Tibial nerve (tissue), 4 donors: ENCODE results near the gene WNT6. TPM values are rescaled to one million over a fixed set of nuclear protein-coding genes. Genes with fewer than 3 reads are reported as not detected.

Experiments used
- DNase-seq, 2 donors: peaks; one replicate each; pipeline ENCODE4 v3.0.0-alpha.2; 2019; ENCODE audit warnings: low spot score in 2 of 2
- H3K27ac ChIP-seq, 4 donors: fragments of 200-600 bp; sonication (generic) in 3 of 4; one replicate each; pipeline ENCODE4 v1.5.1; 2017 to 2019; ENCODE audit warnings: mild to moderate bottlenecking in 1 of 4
- H3K27me3 ChIP-seq, 2 donors: fragments of 200-600 bp; sonication (generic) in 1 of 2; one replicate each; pipeline versions ENCODE4 v1.5.1 to v1.6.0; 2017 to 2019
- H3K36me3 ChIP-seq, 3 donors: fragments of 200-600 bp; sonication (generic); one replicate each; pipeline ENCODE4 v1.5.1; 2018 to 2019
- H3K4me1 ChIP-seq, 4 donors: fragments of 200-600 bp; sonication (generic) in 3 of 4; one replicate each; pipeline ENCODE4 v1.5.1; 2017 to 2019
- H3K4me3 ChIP-seq, 4 donors: fragments of 200-600 bp; sonication (generic) in 3 of 4; one replicate each; pipeline ENCODE4 v1.5.1; 2017 to 2019; ENCODE audit warnings: mild to moderate bottlenecking in 1 of 4, moderate library complexity in 1 of 4
- H3K9me3 ChIP-seq, 4 donors: fragments of 200-600 bp; sonication (generic) in 3 of 4; one replicate each; pipeline ENCODE4 v1.5.1; 2017 to 2019
- EP300 ChIP-seq, 2 donors: sonication (generic); formaldehyde crosslinking; IDR thresholded peaks; one replicate each; pipeline ENCODE4 v1.6.1; 2017; ENCODE audit warnings: antibody characterized with exemption in 2 of 2, mild to moderate bottlenecking in 1 of 2
- POLR2A ChIP-seq, 2 donors: fragments of 450-650 bp; IDR thresholded peaks; one replicate each; pipeline ENCODE4 v1.6.1; 2017; ENCODE audit warnings: antibody characterized with exemption in 2 of 2, mild to moderate bottlenecking in 2 of 2, moderate library complexity in 2 of 2
- WGBS, 2 donors: methylation state at CpG; one replicate each; pipeline ENCODE4 v1.1.5; 2018; 5-methylcytosine and 5-hydroxymethylcytosine counted together
- total RNA-seq, 4 donors: library from RNA; depleted of rRNA; stranded (reverse); fragments of >200 nt; gene quantifications; one replicate each; pipeline ENCODE4 v1.1.0, GENCODE V29; 2016
- TF ChIP-seq, protein P1 (sequence below), 5 experiments: fragments of 200-600 bp in 3 of 5; fragments of 450-650 bp in 2 of 5; sonication (generic) in 3 of 5; IDR thresholded peaks; one replicate each; pipeline ENCODE4 v1.5.1; 2016 to 2019; ENCODE audit warnings: antibody characterized with exemption in 5 of 5, mild to moderate bottlenecking in 3 of 5, moderate library complexity in 2 of 5

Gene WNT6
- total RNA-seq, 4 donors from 2014 or later = 26.1 to 81.5 (median 48.2) TPM

DNA sequence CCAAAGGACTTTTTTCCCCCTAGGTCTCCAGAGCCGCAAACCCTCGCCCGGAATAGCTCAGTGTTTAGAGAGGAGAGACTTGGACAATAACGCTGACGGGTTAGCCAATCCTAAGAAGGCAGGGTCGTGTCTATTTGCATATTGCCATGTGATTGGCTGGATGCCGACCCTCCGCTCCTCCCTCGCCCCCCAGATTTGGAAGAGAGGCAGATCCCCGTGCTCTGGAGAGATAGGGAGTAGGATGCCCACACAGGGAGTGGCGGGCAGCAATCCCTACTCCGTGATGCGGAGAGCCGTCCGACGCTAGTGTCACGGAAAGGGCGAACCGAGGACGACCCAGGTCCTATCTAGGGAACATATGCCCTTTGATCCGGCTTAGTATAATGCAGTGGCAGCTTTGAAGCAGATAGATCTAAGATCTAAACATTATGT is 1.4 kb downstream of the WNT6 start:
- Histone ChIP-seq H3K9me3 (no peaks in the 10 kb centered on the region), H3K4me1 (peaks cover 0 to 90% (median 17%) of the 10 kb centered on the region in 4 donors), H3K27ac (peak overlapping the region; percentile 81 to 92 (median 87)), H3K36me3 (no peaks in the 10 kb centered on the region), H3K4me3 (peak overlapping the region; percentile 47 to 67 (median 58)), H3K27me3 (peaks cover 0 to 29% of the 10 kb centered on the region in 2 donors)
- DNase-seq = peak; percentile 51 to 54
- TF ChIP-seq EP300 (IDR thresholded peaks at IDR 0.05) = peak in 1 of 2 donors; percentile 91
- peak; percentile 10 to 70 for TF ChIP-seq POLR2A (IDR thresholded peaks at IDR 0.05)
- TF ChIP-seq, protein P1, sequence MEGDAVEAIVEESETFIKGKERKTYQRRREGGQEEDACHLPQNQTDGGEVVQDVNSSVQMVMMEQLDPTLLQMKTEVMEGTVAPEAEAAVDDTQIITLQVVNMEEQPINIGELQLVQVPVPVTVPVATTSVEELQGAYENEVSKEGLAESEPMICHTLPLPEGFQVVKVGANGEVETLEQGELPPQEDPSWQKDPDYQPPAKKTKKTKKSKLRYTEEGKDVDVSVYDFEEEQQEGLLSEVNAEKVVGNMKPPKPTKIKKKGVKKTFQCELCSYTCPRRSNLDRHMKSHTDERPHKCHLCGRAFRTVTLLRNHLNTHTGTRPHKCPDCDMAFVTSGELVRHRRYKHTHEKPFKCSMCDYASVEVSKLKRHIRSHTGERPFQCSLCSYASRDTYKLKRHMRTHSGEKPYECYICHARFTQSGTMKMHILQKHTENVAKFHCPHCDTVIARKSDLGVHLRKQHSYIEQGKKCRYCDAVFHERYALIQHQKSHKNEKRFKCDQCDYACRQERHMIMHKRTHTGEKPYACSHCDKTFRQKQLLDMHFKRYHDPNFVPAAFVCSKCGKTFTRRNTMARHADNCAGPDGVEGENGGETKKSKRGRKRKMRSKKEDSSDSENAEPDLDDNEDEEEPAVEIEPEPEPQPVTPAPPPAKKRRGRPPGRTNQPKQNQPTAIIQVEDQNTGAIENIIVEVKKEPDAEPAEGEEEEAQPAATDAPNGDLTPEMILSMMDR (IDR thresholded peaks at IDR 0.05) = no peak
- 3 to 6% methylated on average over 21 of the region's 21 CpGs for WGBS, 2 donors

DNA sequence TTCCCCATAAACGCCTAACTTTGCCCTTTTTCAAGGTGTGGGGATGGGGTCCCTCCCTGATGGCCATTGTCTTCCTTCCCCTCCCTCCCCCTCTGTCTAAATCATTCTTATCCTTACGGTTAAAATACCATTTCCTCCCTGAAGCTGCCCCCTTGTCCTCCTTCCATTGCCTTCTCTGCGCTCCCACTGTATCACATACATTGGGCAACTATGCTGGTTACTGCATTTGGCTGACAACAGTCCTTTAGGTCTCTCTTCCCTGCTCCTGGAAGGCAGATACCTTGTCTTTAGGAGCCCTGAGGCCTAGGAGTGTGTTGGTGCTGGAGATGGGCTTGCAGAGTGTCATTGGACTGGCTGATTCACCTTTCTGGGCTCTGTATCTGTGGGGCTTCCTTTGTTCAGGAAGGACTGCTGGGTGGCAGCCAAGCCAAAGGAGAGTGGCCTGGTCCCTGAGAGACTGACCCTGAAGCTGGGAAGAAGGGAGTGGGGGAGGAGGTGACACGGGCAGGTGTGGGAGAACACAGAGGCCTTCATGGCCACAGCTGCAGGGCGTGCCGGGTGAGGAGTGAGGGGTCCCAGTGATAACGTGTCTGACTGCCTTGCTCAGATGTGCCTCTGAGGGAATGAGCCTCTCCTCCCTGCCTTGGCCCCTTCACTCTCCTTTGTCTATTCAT is 2.2 kb downstream of the WNT6 start:
- 59 to 70% methylated on average over 7 of the region's 7 CpGs for WGBS, 2 donors
- H3K4me1 ChIP-seq = peaks cover 0 to 92% (median 20%) of the 10 kb centered on the region in 4 donors
- no peaks in the 10 kb centered on the region for H3K36me3 ChIP-seq
- TF ChIP-seq POLR2A (IDR thresholded peaks at IDR 0.05) = no peak
- TF ChIP-seq, protein P1 (IDR thresholded peaks at IDR 0.05) = no peak
- TF ChIP-seq EP300 (IDR thresholded peaks at IDR 0.05) = no peak
- H3K27ac ChIP-seq = peak overlapping the region in 2 of 4 donors; percentile 90 to 92
- H3K27me3 ChIP-seq = peaks cover 0 to 29% of the 10 kb centered on the region in 2 donors
- H3K9me3 ChIP-seq = no peaks in the 10 kb centered on the region
- no peak for DNase-seq
- H3K4me3 ChIP-seq = peak overlapping the region in 1 of 4 donors; percentile 67

DNA sequence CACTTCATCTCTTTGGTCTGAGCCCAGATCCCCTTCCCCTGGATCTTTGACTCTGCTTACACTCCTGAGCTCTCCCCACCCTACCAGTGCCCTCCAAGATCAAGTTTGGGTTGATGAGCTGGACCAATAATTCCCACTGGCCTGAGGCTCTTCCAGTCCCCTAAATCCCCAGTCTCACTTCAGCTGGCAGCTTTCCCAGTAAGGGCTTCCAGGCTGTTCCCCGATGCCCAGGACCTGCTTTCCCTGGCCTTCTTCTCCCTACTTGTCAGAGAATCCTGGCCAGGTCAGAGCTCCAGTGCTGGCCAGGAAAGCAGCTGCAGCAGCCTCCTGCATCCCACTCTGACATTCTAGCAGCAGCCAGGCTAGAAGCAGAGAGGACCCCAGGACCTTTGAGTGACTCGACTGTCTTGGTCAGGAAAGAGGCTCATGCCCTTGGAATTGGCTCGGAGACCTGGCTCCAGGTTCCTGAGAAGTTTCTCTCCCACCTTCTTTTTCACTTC is 3.5 kb downstream of the WNT6 start:
- DNase-seq = no peak
- Histone ChIP-seq H3K4me1 (peaks cover 0 to 92% (median 26%) of the 10 kb centered on the region in 4 donors), H3K4me3 (no peak overlapping the region), H3K27me3 (peaks cover 0 to 32% of the 10 kb centered on the region in 2 donors), H3K27ac (peak overlapping the region in 2 of 4 donors; percentile 52 to 92), H3K9me3 (no peaks in the 10 kb centered on the region), H3K36me3 (no peaks in the 10 kb centered on the region)
- WGBS, 2 donors = 66 to 81% methylated on average over 3 of the region's 3 CpGs
- TF ChIP-seq POLR2A (IDR thresholded peaks at IDR 0.05) (no peak), EP300 (IDR thresholded peaks at IDR 0.05) (no peak)
- TF ChIP-seq, protein P1 (IDR thresholded peaks at IDR 0.05) = no peak

DNA sequence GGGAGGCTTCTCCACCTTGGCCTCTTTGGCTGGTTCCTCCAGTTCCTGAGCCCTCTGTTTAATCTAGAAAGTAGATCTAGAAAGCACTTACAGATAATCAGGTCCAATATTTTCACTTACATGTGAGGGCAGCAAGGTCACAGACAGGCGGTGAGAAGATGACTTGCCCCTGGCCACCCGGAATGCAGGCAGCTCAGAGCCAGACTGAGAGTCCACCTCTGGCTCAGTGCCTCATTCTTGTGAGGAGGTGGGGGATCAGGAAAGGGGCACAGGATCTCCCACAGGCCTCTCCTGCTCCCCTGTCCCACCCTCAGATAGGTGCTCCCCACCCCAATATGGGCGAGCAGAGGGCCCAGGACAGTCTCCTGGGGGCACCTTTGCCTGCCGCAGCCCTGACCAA is 5.8 kb downstream of the WNT6 start:
- Histone ChIP-seq H3K27me3 (peaks cover 0 to 21% of the 10 kb centered on the region in 2 donors), H3K4me3 (no peak overlapping the region), H3K27ac (peak overlapping the region; percentile 49 to 92 (median 66)), H3K4me1 (peaks cover 0 to 87% (median 21%) of the 10 kb centered on the region in 4 donors), H3K36me3 (no peaks in the 10 kb centered on the region), H3K9me3 (no peaks in the 10 kb centered on the region)
- 50 to 68% methylated on average over 2 to 4 of the region's 4 CpGs for WGBS, 2 donors
- DNase-seq = no peak
- TF ChIP-seq, protein P1 (IDR thresholded peaks at IDR 0.05) = no peak
- no peak for TF ChIP-seq POLR2A (IDR thresholded peaks at IDR 0.05)
- TF ChIP-seq EP300 (IDR thresholded peaks at IDR 0.05) = no peak

DNA sequence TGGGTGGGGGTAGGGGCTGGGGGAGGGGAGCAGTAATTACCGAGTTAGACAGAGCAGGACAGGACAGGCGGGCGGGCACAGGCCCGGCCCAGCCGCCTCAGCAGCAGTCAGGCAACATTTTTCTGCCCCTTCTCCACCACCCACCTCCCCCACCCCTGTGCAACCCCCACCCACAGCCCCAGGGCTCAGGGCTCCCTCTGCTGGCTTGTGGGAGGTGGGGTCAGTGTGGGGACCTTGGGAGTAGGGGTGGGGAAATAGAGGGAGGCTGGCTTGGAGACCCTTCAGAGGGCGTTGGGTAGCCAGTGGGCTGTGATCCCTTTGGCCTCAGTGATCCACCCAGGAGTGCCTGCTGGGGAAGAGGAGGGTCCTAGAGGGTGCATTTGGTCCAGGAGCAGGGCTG is 6.4 kb downstream of the WNT6 start:
- DNase-seq = no peak

More for the DNA sequence above, 6.4 kb downstream of the WNT6 start:
- H3K4me3 ChIP-seq = no peak overlapping the region
- no peaks in the 10 kb centered on the region for H3K36me3 ChIP-seq
- TF ChIP-seq POLR2A (IDR thresholded peaks at IDR 0.05) (no peak), EP300 (IDR thresholded peaks at IDR 0.05) (no peak)
- TF ChIP-seq, protein P1 (IDR thresholded peaks at IDR 0.05) = no peak
- WGBS, 2 donors = 57 to 69% methylated on average over 6 of the region's 6 CpGs
- H3K4me1 ChIP-seq = peaks cover 0 to 83% (median 22%) of the 10 kb centered on the region in 4 donors
- peak overlapping the region in 3 of 4 donors; percentile 52 to 92 (median 81) for H3K27ac ChIP-seq
- no peaks in the 10 kb centered on the region for H3K9me3 ChIP-seq
- peaks cover 0 to 24% of the 10 kb centered on the region in 2 donors for H3K27me3 ChIP-seq
